HG03103 (cell line): ENCODE measurements around the gene ULK4.

Experiments used
- ATAC-seq: cut with Tn5 transposase; IDR thresholded peaks from one replicate; pipeline ENCODE4 v1.9.1; 2021; ENCODE audit warnings: low read depth; ENCODE audit not compliant: unreplicated experiment

ULK4 gene

GRCh38 chr3:41519746-41520145, 442.2 kb downstream of the ULK4 start:
- ATAC-seq: no peak

DNA sequence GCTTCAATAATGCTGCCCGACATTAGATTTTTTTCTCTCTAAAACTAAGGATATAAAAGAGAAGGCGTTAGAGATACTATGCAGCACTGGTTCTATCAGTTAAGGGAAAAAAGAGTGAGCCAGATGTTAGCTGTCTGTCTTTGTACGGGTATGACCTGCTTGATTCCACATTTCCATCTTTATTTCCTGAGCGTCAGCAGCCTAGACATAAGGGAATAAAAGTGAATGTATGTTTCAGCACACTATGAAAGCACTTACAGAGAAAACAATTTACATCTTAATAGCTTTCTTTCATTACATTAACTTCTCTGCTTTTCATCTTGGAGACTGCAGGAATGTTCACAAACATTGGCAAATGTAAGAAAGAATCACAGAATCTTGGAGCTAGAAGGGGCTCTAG, 443.3 kb downstream of the ULK4 start:
- no peak for ATAC-seq

GRCh38 chr3:41508063-41508696, 453.7 kb downstream of the ULK4 start:
- no peak for ATAC-seq

GRCh38 chr3:41507336-41508062, 454.4 kb downstream of the ULK4 start:
- no peak for ATAC-seq

GRCh38 chr3:41503998-41504623, 457.8 kb downstream of the ULK4 start:
- ATAC-seq: no peak

GRCh38 chr3:41502481-41502880, 459.4 kb downstream of the ULK4 start:
- ATAC-seq: no peak

GRCh38 chr3:41502023-41502422, 459.9 kb downstream of the ULK4 start:
- ATAC-seq: no peak

DNA sequence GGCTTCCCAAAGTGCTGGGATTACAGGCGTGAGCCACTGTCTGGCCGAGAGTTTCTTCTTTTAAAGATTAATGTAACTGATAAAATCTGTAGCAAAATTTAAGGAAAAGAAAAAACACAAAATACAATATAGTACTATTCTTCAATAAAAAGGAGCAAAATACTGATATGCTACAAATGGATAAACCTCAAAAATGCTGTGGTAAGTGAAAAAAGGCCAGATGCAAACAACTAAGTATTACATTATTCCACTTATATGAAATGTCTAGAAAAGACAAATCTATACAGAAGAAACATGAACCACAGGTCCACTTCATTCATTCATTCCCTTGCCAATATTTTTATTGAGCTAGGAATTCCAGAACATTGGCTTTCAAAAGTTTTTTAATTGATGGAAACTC, 463.1 kb downstream of the ULK4 start:
- no peak for ATAC-seq

DNA sequence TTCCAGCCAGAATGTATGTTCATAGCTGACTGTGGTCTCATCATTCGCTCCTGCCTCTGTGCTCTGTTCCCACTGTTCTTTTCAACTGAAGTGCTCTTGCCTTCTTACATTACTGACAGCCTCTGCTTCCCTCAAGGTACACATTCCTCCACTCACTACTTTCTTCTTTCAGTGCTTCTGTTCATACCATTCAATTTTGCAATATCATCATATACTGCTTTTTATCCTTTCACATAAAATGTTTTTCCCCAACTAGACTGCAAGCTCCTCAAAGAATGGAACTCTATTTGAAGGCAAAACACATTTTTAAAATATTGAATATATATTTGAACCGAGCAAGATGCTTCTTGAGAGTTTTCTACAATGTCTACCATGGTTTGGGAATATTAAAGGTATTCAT, 471.5 kb downstream of the ULK4 start:
- no peak for ATAC-seq

GRCh38 chr3:41489231-41489630, 472.7 kb downstream of the ULK4 start:
- no peak for ATAC-seq

DNA sequence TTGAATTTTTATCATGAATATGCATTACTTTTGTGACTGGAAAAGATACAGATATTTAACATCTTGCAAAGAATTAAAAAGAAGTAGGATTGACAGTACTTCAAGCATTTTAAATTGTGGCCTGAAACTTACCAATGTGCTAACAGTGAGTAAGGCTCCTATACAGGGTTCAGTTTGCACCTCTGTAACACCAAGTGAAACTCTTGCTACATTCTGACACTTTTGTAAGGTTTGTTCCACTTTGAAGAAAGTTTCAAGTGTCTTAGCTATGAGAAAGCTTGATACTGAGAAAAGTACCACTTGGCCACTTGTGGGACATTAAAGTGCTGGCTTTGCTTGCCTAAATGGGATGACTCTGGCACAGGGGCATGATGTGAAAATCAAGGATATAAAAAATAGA, 473.4 kb downstream of the ULK4 start:
- ATAC-seq: no peak

DNA sequence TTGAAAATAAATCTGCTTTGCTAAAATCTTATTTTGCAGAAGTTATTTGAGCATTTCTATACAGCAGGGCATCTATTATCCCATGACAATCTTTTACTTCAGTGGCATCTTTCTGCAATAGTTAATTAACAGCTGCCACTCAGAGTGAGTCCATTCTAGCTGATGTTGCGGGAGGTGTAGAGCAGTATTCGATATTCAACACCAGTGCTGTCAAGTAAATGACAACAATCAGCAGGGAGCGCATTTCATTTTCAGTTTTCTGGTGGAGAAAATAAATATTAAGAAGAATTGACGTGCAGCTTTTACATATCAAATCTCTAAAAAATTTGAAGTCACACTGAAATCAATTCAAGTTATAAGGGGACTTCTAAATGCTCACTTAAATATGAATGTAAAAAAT, 476.4 kb downstream of the ULK4 start:
- ATAC-seq: no peak

DNA sequence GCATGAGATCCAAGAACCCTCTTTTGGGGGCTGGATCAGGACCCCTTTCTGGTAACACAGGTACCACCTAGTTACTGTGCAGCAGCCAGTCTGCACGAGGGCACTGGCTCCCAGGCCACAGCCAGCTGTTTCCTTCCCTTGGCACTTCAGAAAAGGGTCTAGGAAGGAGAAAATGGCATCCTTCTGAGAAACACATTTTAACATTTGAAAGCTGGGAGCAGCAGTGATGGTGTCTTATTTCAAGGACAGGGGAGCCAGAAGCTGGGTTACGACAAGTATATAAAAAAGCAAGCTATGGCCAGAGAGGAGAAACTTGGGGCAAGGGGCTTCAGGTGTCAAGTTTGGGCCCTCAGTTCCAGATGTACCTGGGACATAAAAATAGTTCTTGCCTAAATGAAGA, 479.8 kb downstream of the ULK4 start:
- ATAC-seq: no peak

DNA sequence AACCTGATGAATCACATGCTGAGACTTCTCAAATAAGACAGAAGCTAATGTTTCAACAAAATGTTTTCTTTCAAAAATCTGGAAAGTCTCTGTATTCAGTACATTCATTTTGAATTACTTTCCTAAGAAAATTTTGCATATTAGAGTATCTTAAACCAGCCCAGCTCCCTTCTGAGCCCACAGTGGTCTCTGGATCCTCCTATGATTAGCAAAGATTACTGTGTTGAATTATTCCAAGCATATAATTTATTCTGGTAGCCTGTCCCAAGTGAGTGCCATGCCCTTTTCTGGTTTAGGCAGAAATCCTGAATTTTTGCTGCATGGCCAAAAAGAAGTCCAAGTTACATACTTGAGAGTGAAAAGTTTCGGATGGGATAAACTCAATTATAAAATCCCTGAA, 483.6 kb downstream of the ULK4 start:
- no peak for ATAC-seq

GRCh38 chr3:41477399-41478014, 484.4 kb downstream of the ULK4 start:
- ATAC-seq: no peak

DNA sequence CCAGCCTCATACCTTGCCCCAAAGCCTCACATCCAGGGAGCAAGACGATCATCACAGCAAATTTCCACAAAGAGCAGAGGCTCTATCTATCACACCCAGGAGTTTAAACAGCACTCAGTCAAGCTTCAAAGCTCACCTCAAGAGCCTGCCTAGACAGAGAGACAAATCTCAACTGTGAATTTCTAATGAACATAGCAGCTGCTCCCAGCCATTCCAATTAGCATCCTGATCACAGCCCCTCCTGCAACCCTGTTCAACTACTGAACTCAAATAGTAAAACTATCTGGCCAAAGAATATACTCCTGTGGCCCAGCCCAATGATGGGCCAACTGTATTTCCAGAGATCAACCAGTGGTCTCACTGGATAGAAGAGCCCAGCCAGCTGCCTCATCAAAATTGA, 492.8 kb downstream of the ULK4 start:
- no peak for ATAC-seq

- no peak for ATAC-seq
Observed at GRCh38 chr3:41467481-41467880, 494.4 kb downstream of the ULK4 start.

GRCh38 chr3:41464858-41465257, 497.0 kb downstream of the ULK4 start:
- no peak for ATAC-seq

DNA sequence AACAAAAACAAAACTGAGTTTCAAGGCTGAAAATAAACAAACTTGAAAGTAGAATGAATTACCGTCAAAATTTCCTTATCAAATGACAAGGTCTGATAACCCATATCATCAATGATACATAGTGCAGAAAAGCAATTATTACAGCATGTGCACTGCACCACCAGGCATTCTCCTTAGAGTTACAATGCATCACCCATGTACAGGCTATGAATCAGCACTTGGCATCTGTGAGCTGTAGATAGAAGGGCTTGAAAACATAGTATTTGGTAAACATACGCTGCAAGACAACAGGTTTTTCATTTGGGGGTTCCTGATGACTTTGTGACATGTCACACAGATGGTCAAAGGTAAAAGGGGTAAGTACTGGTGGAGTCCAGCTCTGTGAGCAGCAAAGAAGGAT, 497.5 kb downstream of the ULK4 start:
- ATAC-seq: no peak

DNA sequence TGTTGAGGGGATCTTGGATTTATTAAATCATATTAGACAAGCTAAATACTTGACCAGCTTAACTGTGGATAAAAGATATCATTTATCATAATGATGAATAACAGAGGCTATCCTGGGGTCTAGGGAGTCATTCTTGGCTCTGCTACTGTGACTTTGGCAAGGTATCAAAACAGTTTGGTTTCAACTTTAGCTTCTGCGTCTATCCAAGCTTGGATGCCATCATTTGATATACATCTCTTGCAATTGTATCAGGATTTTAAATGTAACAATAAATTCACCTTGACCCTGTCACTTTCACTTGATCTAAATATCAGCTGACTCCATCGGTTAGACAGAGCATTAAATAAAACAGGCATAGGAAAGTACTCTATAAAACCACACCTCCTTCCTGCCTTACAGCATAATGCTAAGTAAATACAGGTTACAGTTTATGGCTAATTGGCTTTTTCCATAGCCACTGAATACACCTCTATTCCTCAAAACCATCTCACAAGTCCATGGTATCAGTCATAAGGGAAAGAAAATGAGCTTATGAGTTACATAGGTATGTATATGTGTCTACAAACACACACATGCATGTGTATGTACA, 499.7 kb downstream of the ULK4 start:
- ATAC-seq: no peak

DNA sequence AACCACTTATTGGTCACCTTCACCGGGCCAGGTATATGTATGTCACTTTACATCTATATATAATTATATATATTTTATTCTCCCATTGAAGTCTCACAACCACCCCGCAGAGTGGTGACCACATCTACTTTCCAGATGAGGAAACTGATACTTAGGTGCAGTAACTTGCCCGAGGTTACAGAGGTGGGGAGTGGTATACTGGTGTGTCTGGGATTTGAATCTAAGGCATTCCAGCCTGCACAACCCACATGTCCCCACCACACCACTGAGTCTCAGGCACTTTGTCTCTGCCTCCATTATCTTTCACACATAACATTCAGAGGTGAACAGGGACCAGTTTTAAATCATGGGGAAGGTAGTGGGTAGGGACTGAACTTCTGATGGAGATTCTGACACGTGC, 501.2 kb downstream of the ULK4 start:
- ATAC-seq: no peak
